HepG2 (cell line): ENCODE data around the gene COL8A2. TPM values are rescaled to one million over a fixed set of nuclear protein-coding genes. Genes with fewer than 3 reads are reported as not detected.
"Not testable (repeated sequence)": the region's sequence is repeated elsewhere in the genome, so short reads cannot be mapped to it uniquely, and the experiment has no call there.

Experiments
- ATAC-seq: fragments of 200-7000 bp; cut with Tn5 transposase; 3 replicates; pipeline ENCODE4 v1.9.1; 2020; ENCODE audit warnings: mild to moderate bottlenecking, moderate library complexity
- BruUV-seq: library from RNA; stranded (reverse); fragments of 400-500 nt; replicated peaks from 2 replicates; lab custom pipeline; 2021; lab: Mats Ljungman, UMichigan
- CTCF ChIA-PET: fragments of 300-600 bp; formaldehyde crosslinking; extraction: SDS; loops from one replicate; lab custom pipeline; 2021; ENCODE audit warnings: low total read pairs, inconsistent platforms, low intra/inter-chr PET ratio; lab: Yijun Ruan, JAX
- POLR2A ChIA-PET: fragments of 350-600 bp; sonication (Branson Sonifier 250); formaldehyde crosslinking; loops from one replicate; lab custom pipeline; 2020; ENCODE audit warnings: antibody characterized with exemption, inconsistent platforms; lab: Yijun Ruan, JAX
- DNase-seq: peaks from one replicate; pipeline ENCODE4 v3.0.0-alpha.2; 2015; ENCODE audit warnings: low spot score
- FAIRE-seq: peaks from 3 replicates; lab custom pipeline; 2011; peaks lifted over from hg19 to GRCh38; lab: Jason Lieb, UNC
- H2AFZ ChIP-seq: one replicate; pipeline ENCODE4 v1.6.1; 2011; ENCODE audit warnings: low read length, inconsistent platforms
- H3K27ac ChIP-seq: fragments of 300-600 bp; 3 replicates; pipeline ENCODE4 v1.8.0; 2011; ENCODE audit warnings: mixed run types, mild to moderate bottlenecking, mixed read lengths, low read length, inconsistent platforms; ENCODE audit not compliant: insufficient read depth; ENCODE audit errors: extremely low read length
- H3K27me3 ChIP-seq, 2 experiments: fragments of 200-600 bp in 1 of 2; 2 replicates in 1 of 2; 3 replicates in 1 of 2; pipeline versions ENCODE4 v1.6.0 to v1.8.0; 2011; ENCODE audit warnings: low read length in 2 of 2, mild to moderate bottlenecking in 2 of 2, moderate library complexity in 2 of 2, inconsistent platforms in 1 of 2; ENCODE audit not compliant: insufficient read depth in 2 of 2, control insufficient read depth in 1 of 2
- H3K36me3 ChIP-seq, 2 experiments: fragments of 200-600 bp in 1 of 2; replicated peaks in 1 of 2; 2 replicates in 1 of 2; 3 replicates in 1 of 2; pipeline versions ENCODE4 v1.5.1 to v1.8.0; 2011; ENCODE audit warnings: low read length in 2 of 2, inconsistent platforms in 1 of 2; ENCODE audit not compliant: insufficient read depth in 2 of 2, control insufficient read depth in 1 of 2
- H3K4me1 ChIP-seq: 2 replicates; pipeline ENCODE4 v1.5.1; 2012; ENCODE audit warnings: low read length, inconsistent platforms; ENCODE audit not compliant: insufficient read depth
- H3K4me2 ChIP-seq: 2 replicates; pipeline ENCODE4 v1.6.0; 2011; ENCODE audit warnings: low read depth, low read length, inconsistent platforms
- H3K4me3 ChIP-seq, 3 experiments: fragments of 200-600 bp in 1 of 3; sonication (generic), shearing (Covaris generic) in 1 of 3; replicated peaks in 1 of 3; 2 replicates each; pipeline ENCODE4 v1.5.1; 2011 to 2016; ENCODE audit warnings: low read length in 3 of 3, inconsistent platforms in 2 of 3, low read depth in 2 of 3, mild to moderate bottlenecking in 2 of 3, control low read depth in 1 of 3, mixed read lengths in 1 of 3; ENCODE audit not compliant: insufficient read depth in 1 of 3
- H3K79me2 ChIP-seq: one replicate; pipeline ENCODE4 v1.6.1; 2011; ENCODE audit warnings: low read length, inconsistent platforms; ENCODE audit not compliant: insufficient read depth
- H3K9ac ChIP-seq: 2 replicates; pipeline ENCODE4 v1.6.0; 2011; ENCODE audit warnings: mild to moderate bottlenecking, low read depth, low read length, inconsistent platforms; ENCODE audit not compliant: insufficient read depth
- H3K9me3 ChIP-seq: 2 replicates; pipeline ENCODE4 v1.5.1; 2012; ENCODE audit warnings: mild to moderate bottlenecking, low read length
- H4K20me1 ChIP-seq: 2 replicates; pipeline ENCODE4 v1.6.0; 2011; ENCODE audit warnings: inconsistent platforms, mild to moderate bottlenecking, low read length, moderate library complexity; ENCODE audit not compliant: insufficient read depth
- AKNA ChIP-seq: sonication (generic); formaldehyde crosslinking; IDR thresholded peaks from 2 replicates; pipeline ENCODE4 v1.4.0; 2020; ENCODE audit warnings: missing genetic modification reagents, borderline replicate concordance
- KDM4B ChIP-seq: sonication (generic); formaldehyde crosslinking; IDR thresholded peaks from 2 replicates; pipeline ENCODE4 v1.4.0; 2020; ENCODE audit warnings: missing genetic modification reagents
- MXD4 ChIP-seq: IDR thresholded peaks from 2 replicates; pipeline ENCODE4 v1.6.1; 2016; ENCODE audit warnings: mild to moderate bottlenecking, missing biosample characterization, missing genetic modification reagents
- TEAD3 ChIP-seq: optimal IDR thresholded peaks from 2 replicates; pipeline ENCODE3; 2016; ENCODE audit warnings: borderline replicate concordance
- ZFP1 ChIP-seq: IDR thresholded peaks from 2 replicates; pipeline ENCODE4 v1.6.1; 2016
- ZKSCAN1 ChIP-seq: fragments of 150-350 bp; IDR thresholded peaks from 2 replicates; pipeline ENCODE4 v1.6.1; 2014; ENCODE audit warnings: low read length
- ZNF10 ChIP-seq: sonication (generic); formaldehyde crosslinking; IDR thresholded peaks from 2 replicates; pipeline ENCODE4 v1.4.0; 2020; ENCODE audit warnings: mild to moderate bottlenecking, low read depth, missing genetic modification reagents, borderline replicate concordance
- WGBS: methylation state at CpG from one replicate; pipeline ENCODE4 v1.1.6; 2017; ENCODE audit warnings: low lambda C conversion rate; 5-methylcytosine and 5-hydroxymethylcytosine counted together
- in situ Hi-C: cut with HindIII; loops from 2 replicates; pipeline ENCODE4 v1.10.0; 2017; ENCODE audit warnings: low pct_unique_long_range_greater_than_20kb; ENCODE audit not compliant: extremely low pct_ligation_motif_present
- intact Hi-C: fragments of 100-400 bp; cut with micrococcal nuclease; formaldehyde crosslinking; loops from one replicate; pipeline ENCODE4 v1.10.0; 2022; ENCODE audit not compliant: unreplicated experiment
- polyA plus RNA-seq, 8 experiments: library from polyadenylated mRNA; depleted of rRNA in 3 of 8; stranded (reverse) in 7 of 8; unstranded in 1 of 8; fragments of >200 nt; fragmentation: Illumina TruSeq in 4 of 8; extraction: Trizol in 4 of 8; gene quantifications; 2 replicates each; pipeline versions ENCODE4 v1.2.1 to v1.2.3, GENCODE V29; 2011 to 2016; ENCODE audit warnings: low read depth in 4 of 8, missing spikeins in 1 of 8, mixed read lengths in 1 of 8; ENCODE audit not compliant: insufficient read depth in 1 of 8
- total RNA-seq, 5 experiments: library from RNA; depleted of rRNA; stranded (reverse); fragments of >200 nt; fragmentation: Illumina TruSeq; extraction: Trizol; gene quantifications; 2 replicates each; pipeline ENCODE4 v1.2.3, GENCODE V29; 2016; ENCODE audit warnings: low read depth in 1 of 5

COL8A2 gene
- total and polyA plus RNA-seq, 2 of the 13 experiments (the other 11 are each of a cell fraction or from before 2014, with no cell fraction given), result 0.13 to 0.24 TPM

GRCh38 chr1:36159614-36160387 is 34.8 kb upstream of the COL8A2 start (continued):
- no peak for TF ChIP-seq AKNA
- no peak for TF ChIP-seq ZFP1 (CRISPR knock-in tag)
- TF ChIP-seq MXD4 (CRISPR knock-in tag), result no peak
- no peak for TF ChIP-seq ZKSCAN1
- no peak for TF ChIP-seq TEAD3 (CRISPR knock-in tag)
- TF ChIP-seq ZNF10 (CRISPR knock-in tag), result no peak
- no peak for TF ChIP-seq KDM4B (CRISPR knock-in tag)

GRCh38 chr1:36158827-36159252 is 33.8 kb upstream of the COL8A2 start:
- H3K4me3 ChIP-seq, BruUV-seq, H4K20me1 ChIP-seq, ATAC-seq, H3K4me2 ChIP-seq, H3K27ac ChIP-seq, CTCF ChIA-PET, in situ Hi-C loops, H3K9ac ChIP-seq, DNase-seq, FAIRE-seq, H3K79me2 ChIP-seq, H3K36me3 ChIP-seq, H2AFZ ChIP-seq, H3K9me3 ChIP-seq, POLR2A ChIA-PET, H3K27me3 ChIP-seq: not testable (repeated sequence)
- intact Hi-C loops, result loop anchor here (10.0 kb wide), 1 partner anchor 66 kb away; the partner anchor contains the start of gene THRAP3
- 97% methylated on average over 10 of the region's 10 CpGs for WGBS
- H3K4me1 ChIP-seq, result peaks cover 48% of the 10 kb centered on the region
